ENCODE results near the gene ODC1.
"Not testable (repeated sequence)": the region's sequence is repeated elsewhere in the genome, so short reads cannot be mapped to it uniquely, and the experiment has no call there.

The ODC1 gene

GRCh38 chr2:10447895-10448575, at the start of gene ODC1:
ODC1 (minus strand) TSS chr2:10448327; CDS start chr2:10445032, 3,295 bp downstream.
- DNase-seq (ENCODE audit: low spot score): peak; percentile 69

GRCh38 chr2:10497797-10498251, 49.7 kb upstream of the ODC1 start:
- peak; percentile 62 for DNase-seq (ENCODE audit: low spot score)

GRCh38 chr2:10495988-10496313, 47.8 kb upstream of the ODC1 start:
- no peak for DNase-seq (ENCODE audit: low spot score)

DNA sequence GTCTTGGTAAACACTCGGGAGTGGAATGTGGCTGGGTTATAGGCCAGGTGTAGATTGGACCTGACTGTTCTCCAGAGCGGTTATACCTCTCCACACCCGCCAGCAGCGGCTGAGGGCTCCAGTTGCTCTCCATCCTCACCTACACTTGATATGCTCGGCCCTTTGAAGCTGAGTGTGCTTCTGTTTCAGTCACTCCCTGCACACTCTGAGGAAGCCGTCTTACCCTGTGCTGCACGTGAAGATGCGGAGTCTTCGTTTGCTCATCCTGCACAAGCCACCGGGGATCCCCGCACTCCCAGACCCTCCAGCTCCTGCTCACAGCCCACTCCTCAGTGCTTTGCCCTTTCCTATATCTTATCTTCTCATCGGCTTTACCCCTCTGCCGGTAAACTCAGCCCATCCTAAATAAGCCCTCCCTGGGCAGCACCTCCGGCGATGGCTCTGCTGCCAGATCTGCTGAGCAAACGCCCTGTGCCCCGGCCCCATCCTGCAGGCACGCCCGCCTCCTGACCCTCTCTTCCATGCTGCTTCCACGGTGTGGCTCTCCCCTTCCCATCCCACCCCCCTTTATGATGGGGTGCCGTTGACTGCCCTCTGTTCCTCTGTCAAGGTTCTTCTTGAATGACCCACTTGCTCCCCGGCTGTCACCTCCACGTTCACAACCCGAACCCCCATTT, 47.3 kb upstream of the ODC1 start:
- DNase-seq (ENCODE audit: low spot score): no peak

DNA sequence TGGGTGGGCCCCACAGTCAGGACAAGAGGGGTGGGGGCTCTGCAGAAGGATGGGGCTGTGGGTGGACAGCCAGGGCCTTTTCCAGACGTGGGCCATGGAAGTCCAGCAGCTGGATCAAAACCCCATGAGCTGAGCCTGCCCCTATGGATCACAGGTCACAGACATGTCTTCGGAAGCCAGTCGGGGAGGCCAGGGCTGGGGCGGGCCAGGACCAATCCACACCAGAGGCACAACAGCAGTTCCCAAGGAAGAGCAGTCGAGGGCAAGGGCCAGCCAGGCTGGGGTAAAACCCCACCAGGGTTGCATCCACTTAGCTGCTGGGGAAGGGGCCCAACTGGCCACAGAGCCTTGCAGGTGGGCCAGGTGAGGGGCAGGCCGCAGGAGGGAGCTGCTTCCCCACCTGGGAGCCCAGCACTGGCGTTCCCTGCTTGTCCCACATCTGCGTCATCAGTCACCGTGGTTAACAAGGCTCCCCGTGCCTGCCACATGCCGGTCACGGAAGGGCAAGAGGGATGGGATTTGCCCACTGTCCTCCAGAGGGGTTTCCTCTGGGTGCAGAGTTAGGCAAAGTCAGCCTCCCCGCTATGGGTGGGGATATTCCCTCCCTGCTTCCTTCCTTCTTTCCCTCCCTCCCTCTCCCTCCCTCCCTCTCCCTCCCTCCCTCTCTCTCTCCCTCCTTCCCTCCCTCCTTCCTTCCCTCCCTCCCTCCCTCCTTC, 46.4 kb upstream of the ODC1 start:
- DNase-seq (ENCODE audit: low spot score): no peak

- no peak for DNase-seq (ENCODE audit: low spot score)
These were observed 45.6 kb upstream of the ODC1 start for GRCh38 chr2:10493634-10494281.

- no peak for DNase-seq (ENCODE audit: low spot score)
These were observed 45.0 kb upstream of the ODC1 start for GRCh38 chr2:10493075-10493633.

DNA sequence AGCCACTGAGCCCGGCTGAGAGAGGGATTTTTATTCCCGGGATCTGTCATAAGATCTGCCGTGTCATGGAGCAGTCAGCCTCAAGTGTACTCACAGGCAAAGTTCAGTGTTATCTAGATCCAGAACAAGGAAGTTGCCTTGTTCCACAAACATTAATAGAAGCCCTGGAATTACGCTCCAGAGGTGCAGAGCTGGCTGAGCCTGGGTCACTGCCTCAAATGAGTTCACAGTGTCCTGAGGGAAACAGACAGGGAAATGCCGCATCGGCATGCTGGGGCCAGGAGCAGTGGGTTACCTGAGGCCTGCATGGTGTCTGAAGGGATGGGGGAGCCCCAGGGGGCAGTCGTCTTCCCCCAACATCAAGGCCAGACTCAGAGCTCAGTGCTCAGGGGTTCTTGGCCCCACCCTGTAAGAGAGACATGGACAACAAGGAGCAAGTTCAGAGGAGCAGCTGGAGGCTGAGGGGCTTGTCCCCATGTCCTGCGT, 42.7 kb upstream of the ODC1 start:
- DNase-seq (ENCODE audit: low spot score): no peak

DNA sequence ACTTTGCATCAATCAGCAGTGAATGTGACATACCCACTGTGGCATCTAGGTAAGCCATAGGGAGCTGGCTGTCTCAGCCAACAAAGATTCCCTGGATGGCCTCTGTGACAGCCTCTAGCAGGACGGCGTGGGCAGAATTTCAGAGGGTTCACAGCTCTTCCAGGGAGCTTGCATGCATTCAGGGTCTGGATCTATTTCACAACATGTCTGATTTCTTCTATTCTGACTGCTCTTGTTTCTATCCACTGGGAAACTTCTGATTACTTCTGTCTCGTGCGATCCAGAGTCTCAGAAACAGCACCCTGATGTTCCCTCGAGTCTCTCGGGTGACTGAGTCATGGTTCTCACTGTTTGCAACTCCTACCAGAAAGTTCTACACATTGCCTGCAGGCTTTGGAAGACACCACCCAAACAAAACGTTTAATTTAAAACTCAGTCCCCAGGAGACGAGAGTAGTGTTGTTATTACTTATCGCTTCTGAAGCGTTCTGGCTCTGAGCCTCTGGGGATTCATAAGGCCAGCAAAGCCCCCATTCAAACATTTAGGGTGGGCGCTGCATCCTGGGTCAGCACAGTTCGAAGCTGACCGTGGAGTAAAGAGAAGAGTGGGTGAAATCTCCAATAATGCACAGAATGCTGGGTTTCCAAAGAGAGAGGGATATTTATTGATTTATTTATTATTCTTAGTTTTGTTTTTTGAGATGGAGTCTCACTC, 41.9 kb upstream of the ODC1 start:
- no peak for DNase-seq (ENCODE audit: low spot score)

GRCh38 chr2:10488142-10488541, 40.0 kb upstream of the ODC1 start:
- not testable (repeated sequence) for DNase-seq (ENCODE audit: low spot score)

- DNase-seq (ENCODE audit: low spot score): not testable (repeated sequence)
These were observed 39.6 kb upstream of the ODC1 start for GRCh38 chr2:10487741-10488104.

DNA sequence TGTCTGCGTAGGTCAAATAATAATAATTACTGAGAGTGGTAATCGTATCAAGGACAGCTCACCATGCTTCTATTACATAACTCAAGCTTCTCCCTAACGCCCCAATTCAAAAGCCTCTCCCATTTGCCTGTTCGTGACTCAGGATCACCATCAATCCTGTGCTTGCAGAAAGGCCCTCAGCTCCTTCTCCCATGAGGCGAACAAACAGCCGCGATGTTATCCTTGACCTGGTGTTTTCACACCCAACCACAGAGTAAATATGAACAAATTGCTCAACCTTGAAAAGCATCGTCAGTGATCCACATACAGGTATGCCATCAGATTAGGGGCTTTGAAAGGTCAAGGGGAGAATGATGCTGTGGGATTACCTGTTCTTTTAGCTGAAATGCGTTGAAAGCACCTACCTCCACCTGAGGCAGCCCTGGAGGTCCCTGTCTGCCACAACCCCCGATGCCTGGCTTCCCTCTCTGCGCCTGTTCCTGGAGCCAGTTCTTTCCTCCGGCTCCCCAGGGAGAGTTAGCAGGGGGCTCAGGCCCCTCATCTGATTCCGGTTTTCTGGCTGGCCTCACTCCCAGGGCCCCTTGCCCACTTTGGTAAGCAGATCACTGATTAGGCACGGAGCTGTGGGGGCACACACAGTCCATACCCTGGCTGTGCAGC, 39.1 kb upstream of the ODC1 start:
- DNase-seq (ENCODE audit: low spot score): no peak

GRCh38 chr2:10486601-10487079, 38.5 kb upstream of the ODC1 start:
- DNase-seq (ENCODE audit: low spot score): no peak

- DNase-seq (ENCODE audit: low spot score): no peak
These were observed 38.0 kb upstream of the ODC1 start for GRCh38 chr2:10486091-10486490.

GRCh38 chr2:10482913-10483312, 34.8 kb upstream of the ODC1 start:
- DNase-seq (ENCODE audit: low spot score): no peak

GRCh38 chr2:10482460-10482859, 34.3 kb upstream of the ODC1 start:
- DNase-seq (ENCODE audit: low spot score): no peak

DNA sequence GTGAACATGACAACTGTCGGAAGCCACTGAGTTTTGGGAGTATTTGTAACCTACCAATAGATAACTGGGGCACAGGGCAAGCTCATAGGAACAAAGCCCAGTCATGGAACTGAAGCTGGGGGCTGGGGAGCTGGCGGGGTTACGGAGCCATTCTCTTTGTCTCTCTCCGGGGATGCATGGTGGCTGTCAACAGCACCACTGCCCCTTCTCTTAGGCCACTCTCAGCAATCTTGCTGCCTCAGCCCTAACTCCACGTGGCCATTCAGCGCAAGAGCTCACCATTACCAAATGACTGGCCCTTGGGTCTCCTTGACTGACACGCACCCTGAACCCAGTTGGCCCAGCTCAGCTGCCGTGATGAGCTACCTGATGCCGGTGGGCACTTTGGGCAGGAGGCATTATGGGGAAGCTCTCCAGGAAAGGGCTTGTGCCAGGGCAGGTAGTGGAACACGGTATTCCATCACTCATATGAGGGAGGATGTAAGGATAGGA, 33.6 kb upstream of the ODC1 start:
- DNase-seq (ENCODE audit: low spot score): no peak

DNA sequence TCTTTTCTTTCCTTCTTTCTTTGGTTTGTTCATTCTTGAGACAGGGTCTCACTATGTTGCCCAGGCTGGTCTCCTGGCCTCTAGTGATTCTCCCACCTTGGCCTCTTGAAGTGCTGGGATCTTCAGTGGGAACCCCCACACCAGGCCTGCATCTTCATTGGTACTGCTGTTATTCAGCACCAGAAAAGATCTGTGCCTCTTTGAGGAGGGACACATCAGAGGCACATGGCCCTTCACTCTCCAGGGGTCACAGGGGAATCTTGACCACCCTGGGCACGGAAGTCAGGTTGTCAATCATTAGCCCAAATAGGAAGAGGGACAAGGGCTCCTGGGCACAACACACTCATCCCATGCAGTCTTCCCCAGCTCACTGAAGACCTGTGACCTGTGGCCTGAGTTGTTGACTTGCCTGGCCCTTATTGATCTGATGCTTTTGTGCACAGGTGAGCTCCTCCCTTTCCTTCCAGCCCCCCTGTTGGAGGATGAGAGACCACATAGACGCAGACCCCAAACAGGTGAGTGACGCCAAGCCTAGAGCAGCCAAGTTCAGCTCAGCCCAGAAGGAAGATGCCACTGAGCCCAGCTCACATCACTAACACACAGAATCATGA, 33.0 kb upstream of the ODC1 start:
- no peak for DNase-seq (ENCODE audit: low spot score)

- DNase-seq (ENCODE audit: low spot score): no peak
These were observed 32.3 kb upstream of the ODC1 start for GRCh38 chr2:10480359-10480949.

DNA sequence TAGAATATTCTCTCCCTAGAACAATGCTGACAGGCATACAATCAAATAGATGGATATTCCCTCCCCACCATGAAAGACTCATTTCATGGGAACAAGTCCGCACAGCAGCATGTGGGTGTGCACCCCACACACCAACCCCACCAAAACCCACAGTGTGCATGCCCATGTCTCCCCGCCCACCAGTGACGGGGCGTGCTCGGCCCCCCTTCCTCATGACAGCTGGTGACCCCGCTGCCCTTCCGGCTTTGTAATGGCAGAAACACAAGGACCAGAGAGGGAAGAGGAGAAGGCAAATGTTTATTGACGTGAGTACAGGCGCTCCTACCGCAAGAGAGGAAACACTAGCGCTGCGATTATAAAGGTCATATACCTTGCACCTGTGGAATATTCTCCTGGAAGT, 30.8 kb upstream of the ODC1 start:
- DNase-seq (ENCODE audit: low spot score): no peak

All from HuH-7.5 (cell line).